ENCODE data around the gene MATN4.

DNA sequence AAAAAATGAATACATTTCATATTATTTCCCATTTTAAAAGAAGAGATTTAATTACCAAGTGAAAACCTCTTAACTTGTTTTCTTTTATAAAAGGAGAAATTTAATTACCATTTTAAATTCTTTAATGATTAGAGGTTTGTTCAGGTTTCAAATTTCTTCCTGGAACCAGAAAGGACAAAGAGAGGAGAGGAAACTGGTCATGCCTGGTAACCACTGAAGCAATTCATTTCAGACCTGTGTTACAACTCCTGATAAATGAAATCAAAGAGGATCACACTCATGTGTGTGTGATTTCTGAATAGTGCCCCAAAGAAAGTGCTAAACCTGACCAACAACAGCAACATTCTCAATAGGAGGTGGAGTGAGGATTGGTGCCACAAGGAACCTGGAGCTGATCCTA lies 41.1 kb downstream of the MATN4 start:
- TF ChIP-seq SMC3 (IDR thresholded peaks at IDR 0.05; ENCODE audit: low read depth, low read length) (no peak), FOS (IDR thresholded peaks at IDR 0.05; ENCODE audit: low read depth, low read length) (no peak), BHLHE40 (IDR thresholded peaks at IDR 0.05; ENCODE audit: low read depth, low read length) (no peak), MXI1 (IDR thresholded peaks at IDR 0.05; ENCODE audit: borderline replicate concordance, low read depth, low read length) (no peak), RAD21 (IDR thresholded peaks at IDR 0.05; ENCODE audit: low read length) (no peak), POLR2A (IDR thresholded peaks at IDR 0.05; ENCODE audit: low read depth, low read length) (no peak), RCOR1 (IDR thresholded peaks at IDR 0.05; ENCODE audit: insufficient replicate concordance, low read length) (no peak), CHD1 (IDR thresholded peaks at IDR 0.05; ENCODE audit: low read depth, low read length) (no peak), RFX5 (IDR thresholded peaks at IDR 0.05; ENCODE audit: low read depth, low read length) (no peak), MAZ (IDR thresholded peaks at IDR 0.05; ENCODE audit: borderline replicate concordance, low read depth, low read length) (no peak), MAFK (IDR thresholded peaks at IDR 0.05; ENCODE audit: low read depth, low read length) (no peak)
- TF ChIP-seq, protein P1, sequence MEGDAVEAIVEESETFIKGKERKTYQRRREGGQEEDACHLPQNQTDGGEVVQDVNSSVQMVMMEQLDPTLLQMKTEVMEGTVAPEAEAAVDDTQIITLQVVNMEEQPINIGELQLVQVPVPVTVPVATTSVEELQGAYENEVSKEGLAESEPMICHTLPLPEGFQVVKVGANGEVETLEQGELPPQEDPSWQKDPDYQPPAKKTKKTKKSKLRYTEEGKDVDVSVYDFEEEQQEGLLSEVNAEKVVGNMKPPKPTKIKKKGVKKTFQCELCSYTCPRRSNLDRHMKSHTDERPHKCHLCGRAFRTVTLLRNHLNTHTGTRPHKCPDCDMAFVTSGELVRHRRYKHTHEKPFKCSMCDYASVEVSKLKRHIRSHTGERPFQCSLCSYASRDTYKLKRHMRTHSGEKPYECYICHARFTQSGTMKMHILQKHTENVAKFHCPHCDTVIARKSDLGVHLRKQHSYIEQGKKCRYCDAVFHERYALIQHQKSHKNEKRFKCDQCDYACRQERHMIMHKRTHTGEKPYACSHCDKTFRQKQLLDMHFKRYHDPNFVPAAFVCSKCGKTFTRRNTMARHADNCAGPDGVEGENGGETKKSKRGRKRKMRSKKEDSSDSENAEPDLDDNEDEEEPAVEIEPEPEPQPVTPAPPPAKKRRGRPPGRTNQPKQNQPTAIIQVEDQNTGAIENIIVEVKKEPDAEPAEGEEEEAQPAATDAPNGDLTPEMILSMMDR (conservative IDR thresholded peaks at IDR 0.05; ENCODE audit: low read depth, low read length) = no peak
- TF ChIP-seq, protein P2, sequence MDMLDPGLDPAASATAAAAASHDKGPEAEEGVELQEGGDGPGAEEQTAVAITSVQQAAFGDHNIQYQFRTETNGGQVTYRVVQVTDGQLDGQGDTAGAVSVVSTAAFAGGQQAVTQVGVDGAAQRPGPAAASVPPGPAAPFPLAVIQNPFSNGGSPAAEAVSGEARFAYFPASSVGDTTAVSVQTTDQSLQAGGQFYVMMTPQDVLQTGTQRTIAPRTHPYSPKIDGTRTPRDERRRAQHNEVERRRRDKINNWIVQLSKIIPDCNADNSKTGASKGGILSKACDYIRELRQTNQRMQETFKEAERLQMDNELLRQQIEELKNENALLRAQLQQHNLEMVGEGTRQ (IDR thresholded peaks at IDR 0.05; ENCODE audit: low read depth, low read length) = no peak
- TF ChIP-seq, protein P3, sequence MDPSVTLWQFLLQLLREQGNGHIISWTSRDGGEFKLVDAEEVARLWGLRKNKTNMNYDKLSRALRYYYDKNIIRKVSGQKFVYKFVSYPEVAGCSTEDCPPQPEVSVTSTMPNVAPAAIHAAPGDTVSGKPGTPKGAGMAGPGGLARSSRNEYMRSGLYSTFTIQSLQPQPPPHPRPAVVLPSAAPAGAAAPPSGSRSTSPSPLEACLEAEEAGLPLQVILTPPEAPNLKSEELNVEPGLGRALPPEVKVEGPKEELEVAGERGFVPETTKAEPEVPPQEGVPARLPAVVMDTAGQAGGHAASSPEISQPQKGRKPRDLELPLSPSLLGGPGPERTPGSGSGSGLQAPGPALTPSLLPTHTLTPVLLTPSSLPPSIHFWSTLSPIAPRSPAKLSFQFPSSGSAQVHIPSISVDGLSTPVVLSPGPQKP (IDR thresholded peaks at IDR 0.05; ENCODE audit: borderline replicate concordance, low read depth, low read length) = no peak

All from IMR-90 (cell line).